ENCODE measurements around the gene ARID4B. TPM values are rescaled to one million over a fixed set of nuclear protein-coding genes. Genes with fewer than 3 reads are reported as not detected.
"Not testable (repeated sequence)": the region's sequence is repeated elsewhere in the genome, so short reads cannot be mapped to it uniquely, and the experiment has no call there.

ARID4B gene
- total RNA-seq, 1 experiment from 2014 or later, result 34.2 TPM

- TSS peak; percentile 90 for BruUV-seq (replicated peaks)
- peak; percentile 92 to 96 for DNase-seq
- H3K27ac Mint-ChIP-seq (ENCODE audit: unreplicated experiment), result peak within 1 kb of the TSS; percentile 99
- Histone ChIP-seq H3K4me3 (ENCODE audit: low read depth, low read length) (peak within 1 kb of the TSS; percentile 50), H3K27me3 (replicated peaks; ENCODE audit: control insufficient read depth, insufficient read depth, low read length) (no peaks in the 10 kb centered on the region), H3K4me1 (peaks cover 14% of the 10 kb centered on the region; the same call in 1 of the 2 replicates), H3K36me3 (ENCODE audit: control insufficient read depth, insufficient read depth, low read length) (peaks cover 4% of the 10 kb centered on the region; the same call in 1 of the 2 replicates), H3K9me3 (no peaks in the 10 kb centered on the region)
- peak in 1 of 2 experiments; percentile 28 for TF ChIP-seq CTCF (IDR thresholded peaks at IDR 0.05; ENCODE audit: insufficient read depth in 1 of 2, low read depth in 1 of 2, low read length in 1 of 2, severe bottlenecking in 1 of 2, unreplicated experiment in 1 of 2)
- intact Hi-C loops (cut with micrococcal nuclease; ENCODE audit: unreplicated experiment), result loop anchor here (1.0 to 5.0 kb wide), 4 partner anchors 34 to 256 kb away; partner anchors contain the start of genes ARID4B, GGPS1 and TOMM20
- ChIA-PET CTCF (interaction anchor here (0.7 to 1.4 kb wide), 2 partner anchors 18 to 254 kb away, joined by 3 to 6 read pairs; no protein-coding TSS in a partner anchor), POLR2A (interaction anchor here (0.6 to 1.2 kb wide), 5 partner anchors 33 to 623 kb away, joined by 3 to 7 read pairs (median 3); partner anchors contain the start of genes TBCE and TOMM20)
- no peaks in the 10 kb centered on the region for H3K27me3 Mint-ChIP-seq (ENCODE audit: insufficient read depth, unreplicated experiment)
- peaks cover 12% of the 10 kb centered on the region for H3K4me1 Mint-ChIP-seq (ENCODE audit: low read depth, unreplicated experiment)
- no peaks in the 10 kb centered on the region for H3K9me3 Mint-ChIP-seq (ENCODE audit: unreplicated experiment)
- peak within 1 kb of the TSS; percentile 98 for H3K4me3 Mint-ChIP-seq (ENCODE audit: unreplicated experiment)
- peaks cover 35% of the 10 kb centered on the region for H3K36me3 Mint-ChIP-seq (ENCODE audit: insufficient read depth, unreplicated experiment)
These were observed 166.9 kb downstream of the ARID4B start, which contains the start of gene RBM34 for GRCh38 chr1:235160957-235161684. TSS of gene RBM34 (minus strand) at chr1:235161250. CDS start at chr1:235161226, 24 bp downstream.

DNA sequence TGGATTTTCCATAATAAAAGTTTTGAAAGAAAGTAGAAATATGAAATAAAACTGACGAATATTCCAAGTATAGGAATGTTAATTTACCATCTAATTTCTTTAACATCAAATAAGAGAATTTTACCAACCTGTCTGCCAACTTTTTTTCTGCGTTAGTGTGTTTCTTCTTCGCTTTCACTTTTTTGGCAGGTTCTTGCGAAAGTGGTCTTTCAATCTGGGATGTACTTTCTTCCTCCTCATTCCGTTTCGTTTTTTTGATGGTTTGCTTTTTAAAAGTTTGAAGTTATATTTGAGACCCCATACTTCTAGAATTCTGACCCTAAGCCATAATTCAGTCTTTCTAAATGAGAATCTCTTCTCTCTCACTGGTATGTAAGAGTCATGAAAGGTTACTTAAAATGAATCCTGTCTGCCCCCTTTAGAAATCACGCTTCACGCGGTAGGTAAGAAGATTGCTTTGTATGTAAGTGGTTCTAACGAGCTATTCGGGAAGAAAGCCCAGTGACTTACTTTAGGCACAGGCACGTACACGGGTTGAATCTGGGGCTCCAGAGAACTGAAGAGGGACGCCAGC is 167.5 kb downstream of the ARID4B start:
- ChIA-PET CTCF (interaction anchor here (0.7 to 1.4 kb wide), 2 partner anchors 17 to 255 kb away, joined by 3 to 6 read pairs; no protein-coding TSS in a partner anchor), POLR2A (interaction anchor here (0.6 to 1.2 kb wide), 5 partner anchors 32 to 622 kb away, joined by 3 to 7 read pairs (median 3); partner anchors contain the start of genes TBCE and TOMM20)
- TF ChIP-seq CTCF (IDR thresholded peaks at IDR 0.05; ENCODE audit: insufficient read depth in 1 of 2, low read depth in 1 of 2, low read length in 1 of 2, severe bottlenecking in 1 of 2, unreplicated experiment in 1 of 2), result no peak
- Mint-ChIP-seq H3K36me3 (ENCODE audit: insufficient read depth, unreplicated experiment) (peaks cover 39% of the 10 kb centered on the region), H3K4me3 (ENCODE audit: unreplicated experiment) (peak overlapping the region; percentile 98), H3K9me3 (ENCODE audit: unreplicated experiment) (no peaks in the 10 kb centered on the region), H3K4me1 (ENCODE audit: low read depth, unreplicated experiment) (peaks cover 12% of the 10 kb centered on the region), H3K27ac (ENCODE audit: unreplicated experiment) (peak overlapping the region; percentile 99), H3K27me3 (ENCODE audit: insufficient read depth, unreplicated experiment) (no peaks in the 10 kb centered on the region)
- Histone ChIP-seq H3K36me3 (ENCODE audit: control insufficient read depth, insufficient read depth, low read length) (peaks cover 4% of the 10 kb centered on the region; the same call in 1 of the 2 replicates), H3K27me3 (replicated peaks; ENCODE audit: control insufficient read depth, insufficient read depth, low read length) (no peaks in the 10 kb centered on the region), H3K9me3 (no peaks in the 10 kb centered on the region), H3K4me3 (ENCODE audit: low read depth, low read length) (peak overlapping the region; percentile 50), H3K4me1 (peaks cover 14% of the 10 kb centered on the region; the same call in 1 of the 2 replicates)
- DNase-seq, result no peak
- intact Hi-C loops (cut with micrococcal nuclease; ENCODE audit: unreplicated experiment), result loop anchor here (1.0 to 5.0 kb wide), 4 partner anchors 33 to 257 kb away; partner anchors contain the start of genes ARID4B, GGPS1 and TOMM20
- TSS peak; percentile 72 for BruUV-seq (replicated peaks)

DNA sequence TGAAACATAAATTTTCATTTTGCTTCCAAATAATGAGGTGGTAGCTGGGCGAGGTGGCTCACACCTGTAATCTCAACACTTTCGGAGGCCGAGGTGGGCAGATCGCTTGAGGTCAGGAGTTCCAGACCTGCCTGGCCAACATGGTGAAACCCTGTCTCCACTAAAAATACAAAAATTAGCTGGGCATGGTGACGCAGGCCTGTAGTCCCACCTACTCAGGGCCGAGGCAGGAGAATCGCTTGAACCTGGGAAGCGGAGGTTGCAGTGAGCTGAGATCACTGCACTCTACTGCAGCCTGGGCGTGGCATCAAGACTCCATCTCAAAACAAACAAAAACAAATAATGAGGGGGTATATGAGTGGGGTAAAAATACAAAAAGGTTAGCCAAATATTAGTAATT is 168.0 kb downstream of the ARID4B start:
- BruUV-seq (replicated peaks); H3K27ac Mint-ChIP-seq (ENCODE audit: unreplicated experiment); DNase-seq; H3K36me3 ChIP-seq (ENCODE audit: control insufficient read depth, insufficient read depth, low read length); H3K27me3 Mint-ChIP-seq (ENCODE audit: insufficient read depth, unreplicated experiment); H3K27me3 ChIP-seq (replicated peaks; ENCODE audit: control insufficient read depth, insufficient read depth, low read length); H3K9me3 ChIP-seq; H3K9me3 Mint-ChIP-seq (ENCODE audit: unreplicated experiment); CTCF ChIA-PET: not testable (repeated sequence)
- H3K4me1 ChIP-seq, result peaks cover 14% of the 10 kb centered on the region; the same call in 1 of the 2 replicates
- Mint-ChIP-seq H3K4me1 (ENCODE audit: low read depth, unreplicated experiment) (peaks cover 12% of the 10 kb centered on the region), H3K36me3 (ENCODE audit: insufficient read depth, unreplicated experiment) (peaks cover 35% of the 10 kb centered on the region), H3K4me3 (ENCODE audit: unreplicated experiment) (peak overlapping the region; percentile 98)
- POLR2A ChIA-PET, result interaction anchor here (1.2 kb wide), 1 partner anchor 32 kb away, joined by 6 read pairs; the partner anchor contains the start of gene TOMM20
- intact Hi-C loops (cut with micrococcal nuclease; ENCODE audit: unreplicated experiment), result loop anchor here (1.0 to 5.0 kb wide), 4 partner anchors 33 to 257 kb away; partner anchors contain the start of genes ARID4B, GGPS1 and TOMM20
- H3K4me3 ChIP-seq (ENCODE audit: low read depth, low read length), result peak overlapping the region; percentile 50

DNA sequence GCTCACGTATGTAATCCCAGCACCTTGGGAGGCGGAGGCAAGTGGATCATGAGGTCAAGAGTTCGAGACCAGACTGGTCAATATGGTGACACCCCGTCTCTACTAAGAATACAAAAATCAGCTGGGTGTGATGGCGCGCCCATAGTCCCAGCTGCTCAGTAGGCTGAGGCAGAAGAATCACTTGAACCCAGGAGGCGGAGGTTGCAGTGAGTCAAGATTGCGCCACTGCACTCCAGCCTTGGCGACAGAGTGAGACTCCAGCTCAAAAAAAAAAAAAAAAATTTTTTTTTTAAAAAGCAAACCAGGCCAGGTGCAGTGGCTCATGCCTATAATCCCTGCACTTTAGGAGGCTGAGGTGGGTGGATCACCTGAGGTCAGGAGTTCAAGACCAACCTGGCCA is 168.7 kb downstream of the ARID4B start:
- BruUV-seq (replicated peaks); DNase-seq; CTCF ChIA-PET; H3K9me3 Mint-ChIP-seq (ENCODE audit: unreplicated experiment); H3K36me3 ChIP-seq (ENCODE audit: control insufficient read depth, insufficient read depth, low read length); H3K9me3 ChIP-seq; H3K4me3 ChIP-seq (ENCODE audit: low read depth, low read length); H3K27ac Mint-ChIP-seq (ENCODE audit: unreplicated experiment); H3K27me3 Mint-ChIP-seq (ENCODE audit: insufficient read depth, unreplicated experiment); H3K27me3 ChIP-seq (replicated peaks; ENCODE audit: control insufficient read depth, insufficient read depth, low read length); intact Hi-C loops (cut with micrococcal nuclease; ENCODE audit: unreplicated experiment): not testable (repeated sequence)
- peaks cover 37% of the 10 kb centered on the region for H3K36me3 Mint-ChIP-seq (ENCODE audit: insufficient read depth, unreplicated experiment)
- H3K4me1 Mint-ChIP-seq (ENCODE audit: low read depth, unreplicated experiment), result peaks cover 12% of the 10 kb centered on the region
- peaks cover 14% of the 10 kb centered on the region; the same call in 1 of the 2 replicates for H3K4me1 ChIP-seq
- POLR2A ChIA-PET, result interaction anchor here (0.6 to 0.7 kb wide), 3 partner anchors 31 to 238 kb away, joined by 3 to 4 read pairs (median 3); no protein-coding TSS in a partner anchor
- peak overlapping the region; percentile 98 for H3K4me3 Mint-ChIP-seq (ENCODE audit: unreplicated experiment)
